NCI-H524 treated with DMSO at 0.1 percent for 48 hours (cell line): ENCODE data around the gene CD151.
A peak's percentile ranks its signal among the peaks of the same experiment; 100 is the strongest.

Experiments used
- DNase-seq: peaks from one replicate; lab custom pipeline; 2025; lab: John Stamatoyannopoulos, UW

Gene CD151

DNA sequence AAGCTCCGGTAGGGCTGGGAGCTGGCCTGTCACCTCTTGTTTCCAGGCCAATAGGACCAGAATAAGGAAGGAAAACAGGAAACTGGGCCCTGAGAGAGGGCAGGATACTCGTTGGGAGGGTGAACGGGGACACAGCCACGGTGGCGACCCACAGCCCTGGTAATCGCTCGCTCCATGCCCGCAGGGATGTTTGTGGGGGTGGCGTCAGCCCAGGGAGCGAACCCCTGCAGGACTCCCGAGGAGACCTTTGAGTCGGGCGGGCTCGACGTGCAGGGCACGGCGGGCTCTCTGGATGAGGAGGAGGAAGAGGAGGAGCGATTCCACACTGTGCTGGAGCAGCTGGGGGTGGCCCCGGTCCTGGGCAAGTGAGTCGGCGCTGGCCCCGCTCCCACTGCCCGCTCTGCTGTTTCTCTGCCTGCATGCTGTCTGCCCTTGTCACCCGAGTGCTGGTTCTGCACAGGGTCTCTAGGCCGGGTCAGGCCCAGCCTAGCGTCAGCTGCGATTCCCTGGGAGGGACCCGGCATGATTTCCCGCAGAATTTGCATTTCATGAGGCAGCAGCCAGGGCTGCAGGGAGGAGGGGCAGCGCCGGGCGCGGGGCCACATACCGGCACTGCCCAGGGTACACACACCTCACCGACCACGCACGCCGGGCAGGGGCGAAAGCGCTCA is 3.4 kb upstream of the CD151 start:
- no peak for DNase-seq

DNA sequence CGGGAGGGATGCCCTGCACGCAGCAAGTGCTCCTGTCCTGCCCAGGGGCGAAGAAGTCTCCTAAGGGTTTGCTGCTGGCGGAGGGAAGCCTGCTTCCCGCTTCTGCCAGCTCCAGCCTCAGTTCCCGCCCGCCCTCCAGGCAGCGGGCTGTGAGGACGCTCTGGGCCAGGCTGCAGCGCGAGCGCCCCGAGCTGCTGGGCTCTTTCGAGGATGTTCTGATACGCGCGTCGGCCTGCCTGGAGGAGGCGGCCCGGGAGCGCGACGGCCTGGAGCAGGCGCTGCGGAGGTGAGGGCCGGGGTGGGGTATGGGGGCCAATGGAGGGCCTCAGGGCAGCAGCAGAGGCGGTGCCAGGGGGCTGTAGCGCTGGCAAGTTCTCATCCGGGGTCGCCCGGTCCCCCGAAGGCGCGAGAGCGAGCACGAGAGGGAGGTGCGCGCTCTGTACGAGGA is 2.9 kb upstream of the CD151 start:
- no peak for DNase-seq

DNA sequence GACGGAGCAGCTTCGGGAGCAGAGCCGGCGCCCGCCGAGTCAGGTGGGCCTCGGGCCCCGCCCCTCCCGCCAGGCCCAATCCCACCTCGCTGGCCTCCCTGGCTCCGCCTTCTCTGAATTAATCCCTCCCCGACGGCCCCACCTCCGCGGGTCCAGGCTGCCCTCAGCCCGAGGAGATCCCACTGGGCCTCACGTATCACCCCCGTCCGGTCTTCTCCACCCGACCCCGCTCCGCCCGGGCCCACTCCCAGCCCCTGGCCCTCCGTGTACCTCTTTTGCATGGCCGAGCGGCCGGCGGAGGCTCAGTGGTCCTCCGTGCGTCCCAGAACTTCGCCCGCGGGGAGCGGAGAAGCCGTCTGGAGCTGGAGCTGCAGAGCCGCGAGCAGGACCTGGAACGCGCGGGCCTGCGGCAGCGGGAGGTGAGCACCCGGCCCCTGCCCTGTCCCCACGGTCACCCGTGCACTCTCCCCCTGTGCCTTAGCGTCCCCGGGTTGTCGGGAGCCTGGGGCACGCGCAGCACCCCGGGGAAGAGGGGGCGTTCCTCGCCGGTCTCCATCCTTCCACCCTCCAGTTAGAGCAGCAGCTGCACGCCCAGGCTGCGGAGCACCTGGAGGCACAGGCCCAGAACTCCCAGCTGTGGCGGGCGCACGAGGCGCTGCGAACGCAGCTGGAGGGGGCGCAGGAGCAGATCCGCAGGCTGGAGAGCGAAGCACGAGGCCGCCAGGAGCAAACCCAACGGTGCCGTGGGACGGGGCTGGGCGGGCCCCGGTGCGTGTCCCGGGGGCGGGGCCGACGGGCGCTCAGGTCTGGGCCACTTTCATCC is 2.2 kb upstream of the CD151 start:
- DNase-seq: no peak

DNA sequence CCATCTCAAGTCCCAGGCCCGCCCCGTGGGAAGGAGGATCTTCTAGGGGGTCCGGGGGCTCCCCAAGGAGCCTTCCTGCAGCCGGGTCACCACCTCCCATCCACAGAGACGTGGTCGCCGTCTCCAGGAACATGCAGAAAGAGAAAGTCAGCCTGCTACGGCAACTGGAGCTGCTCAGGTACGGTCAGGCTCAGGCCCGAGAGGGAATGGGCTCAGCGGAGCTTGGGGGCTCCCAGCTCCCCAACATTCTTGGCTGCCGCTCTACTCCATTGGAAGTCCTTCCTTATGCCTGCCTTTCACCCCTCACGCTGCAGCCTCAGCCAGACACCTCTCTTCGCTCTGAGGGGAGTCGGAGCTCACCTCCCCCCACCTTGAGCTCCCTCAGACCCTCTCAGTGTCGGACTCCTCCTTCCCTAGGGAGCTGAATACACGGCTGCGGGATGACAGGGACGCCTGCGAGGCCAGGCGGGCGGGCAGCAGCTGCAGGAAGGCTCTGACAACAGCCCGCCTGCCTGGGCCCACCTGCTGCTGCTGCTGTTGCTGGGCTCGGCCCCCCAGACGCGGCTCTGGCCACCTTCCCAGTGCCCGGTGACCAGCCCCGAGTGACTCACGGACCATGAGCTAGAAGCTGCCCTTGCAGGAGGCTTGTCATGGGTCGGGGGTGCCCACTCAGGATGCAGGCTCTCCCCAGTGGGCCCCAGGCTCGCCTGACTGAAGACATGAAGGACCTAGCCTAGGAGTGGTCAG is 1.5 kb upstream of the CD151 start:
- DNase-seq: no peak

DNA sequence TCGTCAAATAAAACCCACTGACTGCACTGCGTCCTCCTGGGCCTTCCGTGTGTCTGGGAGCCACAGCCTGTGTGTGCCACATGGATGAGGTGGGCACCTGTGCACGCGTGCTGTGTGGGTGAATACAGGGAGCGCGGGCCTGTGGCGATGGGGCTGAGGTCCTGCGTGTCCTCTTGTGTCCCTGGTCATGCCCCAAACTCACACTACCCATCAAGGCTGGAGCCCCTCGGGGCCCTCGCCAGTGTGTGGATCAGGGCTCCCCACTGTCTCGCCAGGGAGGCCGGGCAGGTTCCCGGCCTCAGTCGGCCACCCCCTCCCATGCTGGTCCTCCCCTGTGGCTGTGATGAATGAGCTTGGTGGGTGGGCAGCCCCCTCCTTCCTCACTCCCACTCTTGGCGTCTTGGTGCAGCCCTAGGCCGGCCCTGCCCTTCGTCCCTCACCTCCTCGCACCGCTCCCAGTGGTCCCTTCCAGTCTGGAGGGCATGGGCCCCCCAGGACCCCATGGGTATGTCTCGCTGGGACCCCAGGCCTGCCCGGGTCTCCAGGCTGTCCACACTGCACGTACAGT is 707 bp upstream of the CD151 start:
- DNase-seq: no peak

DNA sequence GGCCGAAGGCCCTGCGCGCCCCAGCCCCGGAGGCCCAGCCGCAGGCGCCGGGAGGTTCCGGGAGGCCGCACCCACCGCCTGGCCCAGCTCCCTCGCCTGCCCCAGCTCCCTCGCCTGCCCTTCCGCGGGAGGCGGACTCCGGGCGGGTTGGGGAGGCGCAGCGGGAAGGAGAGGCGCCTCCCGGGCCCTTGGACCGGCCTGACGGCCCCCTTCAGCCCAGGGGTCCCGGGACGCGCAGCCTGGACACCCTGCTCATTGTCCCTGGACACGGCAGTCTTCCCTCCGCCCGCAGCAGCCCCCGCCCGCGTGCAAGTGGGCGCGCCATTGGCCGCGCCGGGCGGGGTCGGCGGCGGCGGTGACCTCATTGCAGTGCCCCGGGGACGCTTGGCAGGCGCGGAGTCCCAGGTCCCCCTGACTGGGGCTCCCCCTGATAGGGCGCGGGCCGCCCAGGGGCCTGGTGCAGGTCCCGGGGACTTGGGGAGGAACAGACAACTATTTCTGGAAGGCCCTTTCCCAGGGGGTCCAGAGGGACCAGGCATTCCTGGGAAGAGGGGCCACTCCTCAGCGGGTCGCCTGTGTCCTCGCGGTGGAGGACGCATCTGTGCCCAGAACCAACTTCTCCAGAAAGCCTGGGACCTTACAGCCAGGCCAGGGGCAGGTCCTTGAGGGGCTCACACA is 501 bp downstream of the CD151 start:
- DNase-seq: no peak

DNA sequence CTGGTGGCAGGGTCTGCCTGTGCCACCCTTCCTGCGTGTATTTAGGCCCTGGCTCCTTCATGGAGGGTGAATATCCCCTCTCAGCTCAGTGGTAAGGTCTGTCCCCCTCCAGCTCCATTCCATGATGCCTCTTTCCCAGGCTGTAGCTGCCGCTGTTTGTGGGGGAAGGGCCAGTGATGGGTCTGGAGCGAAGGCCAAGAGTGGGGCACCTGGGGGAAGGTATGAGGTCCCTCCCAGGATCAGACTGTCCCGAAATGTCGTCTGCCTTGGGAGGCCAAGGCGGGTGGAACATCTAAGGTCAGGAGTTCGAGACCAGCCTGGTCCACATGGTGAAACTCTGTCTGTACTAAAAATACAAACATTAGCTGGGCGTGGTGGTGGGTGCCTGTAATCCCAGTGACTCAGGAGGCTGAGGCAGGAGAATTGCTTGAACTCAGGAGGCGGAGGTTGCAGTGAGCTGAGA is 1.1 kb downstream of the CD151 start:
- DNase-seq: no peak

DNA sequence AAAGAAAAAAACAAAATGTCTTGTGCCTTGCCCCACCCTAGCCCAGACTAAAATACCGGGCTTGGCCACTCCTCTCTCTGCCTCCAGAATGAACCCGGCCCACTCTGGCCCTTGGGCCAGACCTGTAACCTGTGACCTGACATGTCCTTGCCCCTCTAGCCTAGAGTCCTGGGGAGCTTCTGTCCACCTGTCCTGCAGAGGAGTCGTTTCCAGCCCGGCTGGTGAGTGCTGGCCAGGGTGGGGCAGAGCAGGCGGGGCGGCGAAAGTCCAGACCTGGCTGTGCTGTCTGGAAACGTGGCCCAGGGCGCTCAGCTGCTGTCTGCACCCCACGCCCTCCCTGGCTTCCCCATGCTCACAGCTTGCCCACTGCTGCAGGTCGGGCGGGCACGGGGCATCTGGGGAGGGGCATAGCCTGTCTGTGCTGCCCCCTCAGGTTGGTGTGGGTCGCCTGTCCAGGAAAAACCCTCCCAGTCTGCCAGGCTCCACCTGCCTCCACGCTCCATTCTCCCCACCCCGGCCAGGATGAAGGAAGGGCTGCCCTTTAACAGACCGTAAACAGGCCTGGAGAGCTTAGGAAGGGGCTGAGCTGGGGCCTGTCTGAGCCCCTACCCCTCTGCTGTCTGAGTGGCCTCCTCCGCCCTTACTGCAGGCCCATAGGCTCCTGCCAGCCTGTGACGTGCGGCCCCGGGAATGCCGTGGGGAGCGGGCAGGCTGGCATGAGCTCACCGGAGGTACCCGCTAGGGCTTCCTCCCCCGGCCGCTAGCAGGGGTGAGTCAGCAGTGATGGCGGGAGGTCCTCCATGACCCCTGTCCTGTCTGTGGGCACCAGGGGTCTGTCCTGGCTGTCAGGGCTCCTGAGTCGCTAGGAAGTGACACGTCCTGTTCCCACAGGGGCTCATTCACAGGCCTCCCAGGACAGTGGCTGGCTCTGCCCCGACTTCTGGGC is 1.9 kb downstream of the CD151 start:
- DNase-seq: no peak

DNA sequence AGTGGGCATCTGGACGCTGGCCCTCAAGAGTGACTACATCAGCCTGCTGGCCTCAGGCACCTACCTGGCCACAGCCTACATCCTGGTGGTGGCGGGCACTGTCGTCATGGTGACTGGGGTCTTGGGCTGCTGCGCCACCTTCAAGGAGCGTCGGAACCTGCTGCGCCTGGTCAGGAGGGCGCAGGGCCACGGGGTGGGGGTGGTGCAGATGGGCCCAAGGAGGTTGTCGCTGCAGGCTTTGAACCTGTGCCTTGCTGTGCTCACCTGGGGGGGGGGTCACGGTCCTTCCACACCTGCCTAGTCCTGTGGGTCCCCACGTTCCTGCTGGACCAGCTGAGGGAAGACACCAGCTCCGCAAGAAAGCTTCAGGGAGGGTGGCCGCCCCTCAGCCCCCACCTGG is 3.5 kb downstream of the CD151 start:
- no peak for DNase-seq

DNA sequence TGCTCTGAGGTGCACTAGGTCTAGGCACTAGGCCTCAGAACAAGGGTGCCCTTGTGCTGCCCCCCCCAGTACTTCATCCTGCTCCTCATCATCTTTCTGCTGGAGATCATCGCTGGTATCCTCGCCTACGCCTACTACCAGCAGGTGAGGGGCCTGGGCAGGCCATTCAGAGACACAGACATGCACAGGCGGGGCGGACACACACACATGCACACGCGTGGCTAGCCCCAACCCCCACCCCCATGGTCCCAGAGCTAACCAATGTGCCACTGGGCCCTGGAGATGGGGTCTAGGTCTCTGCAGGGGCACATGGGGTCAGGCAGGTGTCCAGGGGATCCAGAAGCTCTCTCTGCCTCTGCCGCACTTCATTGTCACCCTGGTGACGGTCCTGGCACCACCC is 3.9 kb downstream of the CD151 start:
- no peak for DNase-seq

DNA sequence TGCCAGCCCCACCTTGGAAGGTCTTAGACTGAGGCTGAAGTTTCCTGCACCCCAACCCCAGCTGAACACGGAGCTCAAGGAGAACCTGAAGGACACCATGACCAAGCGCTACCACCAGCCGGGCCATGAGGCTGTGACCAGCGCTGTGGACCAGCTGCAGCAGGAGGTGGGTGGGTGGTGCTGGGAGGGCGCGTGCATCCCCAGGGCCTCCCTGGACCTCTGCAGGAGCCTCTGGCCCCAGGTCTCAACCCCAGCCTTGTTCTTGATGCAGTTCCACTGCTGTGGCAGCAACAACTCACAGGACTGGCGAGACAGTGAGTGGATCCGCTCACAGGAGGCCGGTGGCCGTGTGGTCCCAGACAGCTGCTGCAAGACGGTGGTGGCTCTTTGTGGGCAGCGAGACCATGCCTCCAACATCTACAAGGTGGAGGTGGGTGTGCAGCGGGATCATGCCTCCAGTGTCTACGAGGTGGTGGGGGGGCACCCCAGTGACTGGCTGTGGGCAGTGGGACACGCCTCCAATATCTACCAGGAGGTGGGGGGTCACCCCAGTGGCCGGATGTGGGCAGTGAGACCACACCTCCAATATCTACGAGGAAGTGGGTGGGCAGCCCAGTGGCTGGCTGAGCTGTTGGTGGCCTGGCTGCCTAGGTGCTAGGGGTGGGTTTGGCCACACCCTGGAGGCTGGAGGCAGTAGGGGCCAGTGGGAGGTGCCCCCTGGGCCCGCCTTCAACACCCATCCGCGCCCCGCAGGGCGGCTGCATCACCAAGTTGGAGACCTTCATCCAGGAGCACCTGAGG is 4.6 kb downstream of the CD151 start:
- no peak for DNase-seq

DNA sequence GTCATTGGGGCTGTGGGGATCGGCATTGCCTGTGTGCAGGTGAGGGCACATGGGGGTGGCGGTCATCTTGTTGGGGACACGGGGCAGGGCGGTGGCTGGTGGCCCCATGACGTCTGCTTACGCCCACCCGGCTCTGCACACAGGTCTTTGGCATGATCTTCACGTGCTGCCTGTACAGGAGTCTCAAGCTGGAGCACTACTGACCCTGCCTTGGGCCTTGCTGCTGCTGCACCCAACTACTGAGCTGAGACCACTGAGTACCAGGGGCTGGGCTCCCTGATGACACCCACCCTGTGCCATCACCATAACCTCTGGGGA is 5.2 kb downstream of the CD151 start:
- DNase-seq: no peak

DNA sequence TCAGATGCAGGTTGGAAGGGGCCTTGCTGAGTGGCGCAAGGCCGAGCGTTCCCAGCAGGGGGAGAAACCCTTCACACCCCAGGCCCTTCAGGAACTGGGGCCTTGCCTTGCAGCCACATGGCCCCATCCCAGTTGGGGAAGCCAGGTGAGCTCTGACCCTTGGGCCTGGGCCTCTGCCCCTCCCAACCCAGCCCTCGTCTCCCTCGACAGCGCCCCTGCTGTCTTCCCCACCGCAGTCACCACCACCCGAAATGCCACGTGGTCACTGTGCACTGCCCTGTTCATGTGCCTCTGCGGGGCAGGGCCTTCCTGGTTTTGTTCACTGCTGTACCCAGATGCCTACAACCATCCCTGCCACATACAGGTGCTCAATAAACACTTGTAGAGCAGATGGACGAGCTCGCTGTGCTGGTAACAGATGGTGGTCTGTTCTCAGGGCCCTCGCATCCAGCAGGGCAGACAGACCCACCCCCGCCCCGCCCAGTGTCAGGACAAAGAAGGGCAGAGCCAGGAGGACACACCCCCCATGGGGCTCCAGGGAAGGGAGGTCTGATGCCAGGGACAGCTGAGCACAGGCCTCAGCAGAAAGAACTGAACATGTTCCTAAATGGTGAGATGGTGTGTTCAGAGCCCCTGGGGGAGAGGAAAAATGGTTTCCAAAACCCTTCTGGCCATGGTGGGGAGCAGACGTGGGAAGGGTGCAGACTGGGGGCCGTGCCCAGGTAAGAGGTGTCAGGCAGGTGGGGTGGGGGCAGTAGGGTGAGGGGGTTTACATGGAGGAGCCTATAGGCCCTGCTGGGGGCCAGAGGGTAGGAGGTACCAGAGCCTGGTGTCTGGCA is 5.9 kb downstream of the CD151 start:
- DNase-seq: peak; percentile 79

DNA sequence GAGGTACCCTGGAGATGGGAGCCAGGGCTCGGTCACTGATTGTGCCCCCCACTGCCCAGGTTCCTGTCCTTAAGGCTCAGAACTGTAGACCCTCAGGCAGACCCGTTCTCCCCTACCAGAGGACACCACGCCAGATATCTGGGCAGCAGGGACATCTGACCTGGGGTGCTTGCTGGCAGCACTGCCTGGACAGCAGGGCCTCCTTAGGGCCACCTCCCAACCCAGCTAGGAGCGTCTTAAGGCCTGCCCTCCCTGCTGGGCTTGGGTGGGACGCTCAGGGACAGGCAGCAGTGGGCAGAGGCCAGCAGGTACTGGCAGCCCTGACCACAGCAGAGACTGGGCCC is 6.5 kb downstream of the CD151 start:
- no peak for DNase-seq

DNA sequence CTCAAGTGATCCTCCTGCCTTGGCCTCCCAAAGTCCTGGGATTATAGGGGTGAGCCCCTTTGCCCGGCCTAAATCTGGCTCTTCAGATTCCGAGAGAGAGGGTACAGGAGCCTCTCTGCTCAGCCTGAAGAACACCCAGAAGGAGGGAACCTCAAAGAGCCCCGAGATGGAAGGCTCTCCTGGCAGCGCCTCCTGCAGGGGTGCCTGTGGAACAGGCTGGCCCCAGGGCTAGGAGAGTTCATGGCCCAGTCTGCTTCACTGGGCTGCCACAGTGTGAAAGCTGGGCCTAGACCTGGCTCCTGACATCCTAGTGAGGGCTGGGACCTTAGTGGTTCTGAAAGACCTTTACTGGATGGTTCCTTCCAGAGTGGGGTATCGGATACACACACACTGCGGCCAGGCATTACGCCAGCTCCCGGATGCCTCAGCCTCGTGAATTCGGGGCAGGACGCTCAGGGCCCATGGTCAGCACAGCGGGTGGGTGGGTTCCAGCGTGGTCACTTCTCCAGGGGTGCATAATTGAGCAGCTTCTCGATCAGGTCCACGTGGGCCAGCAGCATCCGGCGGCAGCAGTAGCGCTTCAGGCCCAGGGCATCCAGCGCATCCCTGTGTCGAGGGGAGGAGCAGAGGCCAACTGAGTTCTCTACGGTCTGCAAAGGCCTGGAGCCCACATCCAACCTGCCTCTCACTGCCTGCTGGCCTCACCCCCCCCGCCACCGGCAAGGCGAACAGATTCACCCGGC is 7.3 kb downstream of the CD151 start:
- no peak for DNase-seq

DNA sequence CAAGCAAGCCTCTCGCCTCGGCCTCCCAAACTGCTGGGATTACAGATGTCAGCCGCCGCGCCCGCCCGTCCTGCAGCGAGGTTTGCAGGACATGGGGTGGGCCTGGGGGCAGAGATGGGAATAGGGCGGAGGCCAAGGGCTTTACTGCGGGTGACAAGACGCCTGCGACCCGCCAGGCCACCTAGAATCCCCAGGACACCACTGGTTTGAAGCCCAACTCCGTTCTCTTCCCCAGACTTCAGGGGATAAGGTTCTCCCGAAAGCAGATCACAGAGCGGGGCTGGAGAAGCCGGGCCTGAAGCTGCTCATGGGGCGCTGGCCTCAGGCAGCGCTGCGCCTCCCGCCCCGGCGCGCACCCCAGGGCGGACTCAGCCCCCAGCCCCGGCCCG is 9.2 kb downstream of the CD151 start:
- no peak for DNase-seq

DNA sequence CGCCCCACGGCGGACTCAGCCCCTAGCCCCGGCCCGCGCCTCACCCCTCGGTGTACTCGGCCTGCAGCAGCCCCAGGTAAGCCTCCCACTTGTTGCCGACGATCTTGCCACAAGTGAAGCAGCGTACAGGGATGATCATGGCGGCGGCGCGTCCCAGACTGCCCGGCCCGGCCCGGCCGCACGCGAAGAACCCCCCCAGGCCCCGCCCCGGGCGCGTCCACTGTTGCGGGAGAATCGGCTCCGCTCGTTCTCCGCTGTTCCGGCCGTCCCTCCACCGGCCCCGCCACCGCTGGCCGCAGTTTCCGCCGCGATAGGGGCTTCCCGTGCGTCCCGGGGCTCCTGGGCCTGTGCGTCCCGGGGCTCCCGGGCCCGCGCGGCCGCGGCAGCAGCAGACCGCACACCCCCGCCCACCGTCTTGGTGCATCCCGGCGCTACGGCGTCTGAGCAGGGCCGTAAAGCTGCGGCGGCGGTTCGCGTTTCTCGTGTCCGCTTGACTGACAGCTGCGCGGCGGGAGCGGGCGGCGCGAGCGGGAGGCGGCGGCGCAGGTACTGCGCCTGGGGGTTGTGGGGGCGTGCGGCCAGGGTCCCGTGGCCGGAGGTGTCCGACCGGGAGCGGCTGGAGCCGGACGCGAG is 9.7 kb downstream of the CD151 start, which contains the start of the genes POLR2L and TSPAN4:
Gene POLR2L (minus strand): TSS at position 160 of the 633 bp plus-strand sequence. CDS start 21 bp downstream, at position 139.
Gene TSPAN4 (plus strand): TSS at position 483 of the 633 bp plus-strand sequence. CDS start 7,453 bp downstream, outside the sequence.
- no peak for DNase-seq
